Activated CD4-positive, alpha-beta T cell treated with anti-CD3 and anti-CD28 coated beads, Interleukin-2, amount 50 U/mL, for 24 hours (primary cell): ENCODE results near the gene VTI1B.
"Not testable (repeated sequence)": the region's sequence is repeated elsewhere in the genome, so short reads cannot be mapped to it uniquely, and the experiment has no call there.

Experiments used
- DNase-seq, 2 donors: peaks; one replicate each; pipeline ENCODE4 v3.0.0-alpha.2; 2020; ENCODE audit warnings: low read depth in 1 of 2, low spot score in 1 of 2

Gene VTI1B

GRCh38 chr14:67674480-67675218 is at the start of gene VTI1B:
Gene VTI1B (minus strand): TSS chr14:67674632. CDS start chr14:67674489, 143 bp downstream.
- DNase-seq = peak; percentile 62 to 70

- no peak for DNase-seq
Observed at GRCh38 chr14:67722293-67722692, 47.9 kb upstream of the VTI1B start.

- no peak for DNase-seq
Observed at GRCh38 chr14:67721875-67722274, 47.4 kb upstream of the VTI1B start.

- no peak for DNase-seq
Observed at GRCh38 chr14:67719866-67720265, 45.4 kb upstream of the VTI1B start.

GRCh38 chr14:67719385-67719784 is 45.0 kb upstream of the VTI1B start:
- DNase-seq = not testable (repeated sequence)

GRCh38 chr14:67718265-67718664 is 43.8 kb upstream of the VTI1B start:
- no peak for DNase-seq

GRCh38 chr14:67717048-67717447 is 42.6 kb upstream of the VTI1B start:
- no peak for DNase-seq

- DNase-seq = no peak
Observed at GRCh38 chr14:67710209-67710608, 35.8 kb upstream of the VTI1B start.

- not testable (repeated sequence) for DNase-seq
Observed at GRCh38 chr14:67709796-67710195, 35.4 kb upstream of the VTI1B start.

- DNase-seq = not testable (repeated sequence)
Observed at GRCh38 chr14:67709346-67709745, 34.9 kb upstream of the VTI1B start.

GRCh38 chr14:67705211-67705610 is 30.8 kb upstream of the VTI1B start:
- no peak for DNase-seq

GRCh38 chr14:67704484-67705089 is 30.2 kb upstream of the VTI1B start:
- DNase-seq = peak in 1 of 2 donors; percentile 33

- no peak for DNase-seq
Observed at GRCh38 chr14:67703997-67704396, 29.6 kb upstream of the VTI1B start.

- not testable (repeated sequence) for DNase-seq
Observed at GRCh38 chr14:67701492-67701891, 27.1 kb upstream of the VTI1B start, which contains the start of gene RDH12. Gene RDH12 (plus strand): TSS chr14:67701886. CDS start chr14:67722643, 20,757 bp downstream.

GRCh38 chr14:67698179-67698578 is 23.7 kb upstream of the VTI1B start:
- DNase-seq = no peak

GRCh38 chr14:67697006-67697405 is 22.6 kb upstream of the VTI1B start:
- no peak for DNase-seq

GRCh38 chr14:67695394-67695949 is 21.0 kb upstream of the VTI1B start, which contains the start of gene RDH11:
Gene RDH11 (minus strand): TSS chr14:67695764. CDS start chr14:67695703, 61 bp downstream.
- DNase-seq = peak; percentile 55 to 82

GRCh38 chr14:67694791-67695393 is 20.5 kb upstream of the VTI1B start:
- DNase-seq = peak; percentile 35 to 70

- no peak for DNase-seq
Observed at GRCh38 chr14:67690011-67690410, 15.6 kb upstream of the VTI1B start.

- DNase-seq = no peak
Observed at GRCh38 chr14:67683842-67684241, 9.4 kb upstream of the VTI1B start.

GRCh38 chr14:67680941-67681340 is 6.5 kb upstream of the VTI1B start:
- no peak for DNase-seq

- DNase-seq = no peak
Observed at GRCh38 chr14:67680121-67680602, 5.7 kb upstream of the VTI1B start.
